Measurements from ENCODE around the gene CALU. TPM values are rescaled to one million over a fixed set of nuclear protein-coding genes. Genes with fewer than 3 reads are reported as not detected.

Gene CALU
- total RNA-seq, 1 donor from 2014 or later = 280 TPM

GRCh38 chr7:128726059-128726736 lies 13.0 kb upstream of the CALU start:
- no peak for TF ChIP-seq CTCF (IDR thresholded peaks at IDR 0.05; ENCODE audit: insufficient read depth, low read length, severe bottlenecking)
- DNase-seq (ENCODE audit: low read depth) = no peak
- Histone ChIP-seq H3K27me3 (ENCODE audit: control insufficient read depth, insufficient read depth, low read length) (peaks cover 2% of the 10 kb centered on the region), H3K36me3 (ENCODE audit: control insufficient read depth, insufficient read depth, low read length) (no peaks in the 10 kb centered on the region), H3K4me3 (ENCODE audit: low read depth, low read length) (no peak overlapping the region)
- FAIRE-seq = no peak

- no peak overlapping the region for H3K4me3 ChIP-seq (ENCODE audit: low read depth, low read length)
- H3K36me3 ChIP-seq (ENCODE audit: control insufficient read depth, insufficient read depth, low read length) = no peaks in the 10 kb centered on the region
- peak; percentile 23 for FAIRE-seq
- TF ChIP-seq CTCF (IDR thresholded peaks at IDR 0.05; ENCODE audit: insufficient read depth, low read length, severe bottlenecking) = no peak
- H3K27me3 ChIP-seq (ENCODE audit: control insufficient read depth, insufficient read depth, low read length) = peaks cover 2% of the 10 kb centered on the region
- DNase-seq (ENCODE audit: low read depth) = no peak
These were observed 12.5 kb upstream of the CALU start for GRCh38 chr7:128726737-128727072.

GRCh38 chr7:128727239-128727638 lies 11.9 kb upstream of the CALU start:
- no peak overlapping the region for H3K4me3 ChIP-seq (ENCODE audit: low read depth, low read length)
- DNase-seq (ENCODE audit: low read depth) = peak; percentile 82
- FAIRE-seq = no peak
- H3K36me3 ChIP-seq (ENCODE audit: control insufficient read depth, insufficient read depth, low read length) = no peaks in the 10 kb centered on the region
- peaks cover 2% of the 10 kb centered on the region for H3K27me3 ChIP-seq (ENCODE audit: control insufficient read depth, insufficient read depth, low read length)
- no peak for TF ChIP-seq CTCF (IDR thresholded peaks at IDR 0.05; ENCODE audit: insufficient read depth, low read length, severe bottlenecking)

- peak; percentile 78 for DNase-seq (ENCODE audit: low read depth)
- H3K36me3 ChIP-seq (ENCODE audit: control insufficient read depth, insufficient read depth, low read length) = no peaks in the 10 kb centered on the region
- FAIRE-seq = no peak
- H3K4me3 ChIP-seq (ENCODE audit: low read depth, low read length) = no peak overlapping the region
- H3K27me3 ChIP-seq (ENCODE audit: control insufficient read depth, insufficient read depth, low read length) = peaks cover 2% of the 10 kb centered on the region
- no peak for TF ChIP-seq CTCF (IDR thresholded peaks at IDR 0.05; ENCODE audit: insufficient read depth, low read length, severe bottlenecking)
These were observed 10.6 kb upstream of the CALU start for GRCh38 chr7:128728598-128728997.

GRCh38 chr7:128729494-128729893 lies 9.7 kb upstream of the CALU start:
- Histone ChIP-seq H3K27me3 (ENCODE audit: control insufficient read depth, insufficient read depth, low read length) (peaks cover 2% of the 10 kb centered on the region), H3K36me3 (ENCODE audit: control insufficient read depth, insufficient read depth, low read length) (no peaks in the 10 kb centered on the region), H3K4me3 (ENCODE audit: low read depth, low read length) (no peak overlapping the region)
- no peak for TF ChIP-seq CTCF (IDR thresholded peaks at IDR 0.05; ENCODE audit: insufficient read depth, low read length, severe bottlenecking)
- FAIRE-seq (no peak), DNase-seq (ENCODE audit: low read depth) (no peak)

- no peak overlapping the region for H3K4me3 ChIP-seq (ENCODE audit: low read depth, low read length)
- TF ChIP-seq CTCF (IDR thresholded peaks at IDR 0.05; ENCODE audit: insufficient read depth, low read length, severe bottlenecking) = no peak
- H3K36me3 ChIP-seq (ENCODE audit: control insufficient read depth, insufficient read depth, low read length) = no peaks in the 10 kb centered on the region
- peaks cover 2% of the 10 kb centered on the region for H3K27me3 ChIP-seq (ENCODE audit: control insufficient read depth, insufficient read depth, low read length)
- DNase-seq (ENCODE audit: low read depth) (no peak), FAIRE-seq (no peak)
These were observed 8.0 kb upstream of the CALU start for GRCh38 chr7:128731184-128731583.

Data from bronchial epithelial cell (primary cell).